Lower leg skin (tissue), 3 donors: ENCODE results near the gene STK35.

Experiments used
- POLR2A ChIP-seq, 2 donors: fragments of 450-650 bp; IDR thresholded peaks; one replicate each; pipeline ENCODE4 v1.6.1; 2016 to 2017; ENCODE audit warnings: antibody characterized with exemption in 2 of 2, mild to moderate bottlenecking in 1 of 2, moderate library complexity in 1 of 2
- TF ChIP-seq, protein P1 (sequence below), 3 donors: fragments of 450-650 bp; IDR thresholded peaks; one replicate each; pipeline ENCODE4 v1.5.1; 2016; ENCODE audit warnings: antibody characterized with exemption in 3 of 3, mild to moderate bottlenecking in 3 of 3, moderate library complexity in 2 of 3

DNA sequence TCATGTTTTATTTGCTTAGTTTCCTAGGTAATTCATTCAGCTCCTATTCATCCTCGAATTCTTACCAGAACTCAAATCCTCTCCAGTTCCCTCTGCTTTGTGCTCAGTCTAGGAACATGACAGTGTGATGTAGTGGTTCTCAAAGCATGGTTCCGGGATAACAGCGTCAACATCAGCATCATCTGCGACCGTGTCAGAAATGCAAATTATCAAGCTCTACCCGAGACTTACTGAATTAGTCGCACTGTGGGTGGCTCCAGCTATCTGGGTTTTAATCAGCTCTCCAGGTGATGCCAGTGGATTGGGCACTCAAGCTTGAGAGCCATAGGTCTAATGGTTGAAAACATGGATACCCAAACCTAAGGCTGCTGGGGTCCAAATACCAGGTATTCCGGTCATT, 7.7 kb upstream of the STK35 start:
- TF ChIP-seq, protein P1, sequence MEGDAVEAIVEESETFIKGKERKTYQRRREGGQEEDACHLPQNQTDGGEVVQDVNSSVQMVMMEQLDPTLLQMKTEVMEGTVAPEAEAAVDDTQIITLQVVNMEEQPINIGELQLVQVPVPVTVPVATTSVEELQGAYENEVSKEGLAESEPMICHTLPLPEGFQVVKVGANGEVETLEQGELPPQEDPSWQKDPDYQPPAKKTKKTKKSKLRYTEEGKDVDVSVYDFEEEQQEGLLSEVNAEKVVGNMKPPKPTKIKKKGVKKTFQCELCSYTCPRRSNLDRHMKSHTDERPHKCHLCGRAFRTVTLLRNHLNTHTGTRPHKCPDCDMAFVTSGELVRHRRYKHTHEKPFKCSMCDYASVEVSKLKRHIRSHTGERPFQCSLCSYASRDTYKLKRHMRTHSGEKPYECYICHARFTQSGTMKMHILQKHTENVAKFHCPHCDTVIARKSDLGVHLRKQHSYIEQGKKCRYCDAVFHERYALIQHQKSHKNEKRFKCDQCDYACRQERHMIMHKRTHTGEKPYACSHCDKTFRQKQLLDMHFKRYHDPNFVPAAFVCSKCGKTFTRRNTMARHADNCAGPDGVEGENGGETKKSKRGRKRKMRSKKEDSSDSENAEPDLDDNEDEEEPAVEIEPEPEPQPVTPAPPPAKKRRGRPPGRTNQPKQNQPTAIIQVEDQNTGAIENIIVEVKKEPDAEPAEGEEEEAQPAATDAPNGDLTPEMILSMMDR (IDR thresholded peaks at IDR 0.05), result no peak
- no peak for TF ChIP-seq POLR2A (IDR thresholded peaks at IDR 0.05)
